Loucy (cell line): Measurements from ENCODE around the gene PRTFDC1.
"Not testable (repeated sequence)": the region's sequence is repeated elsewhere in the genome, so short reads cannot be mapped to it uniquely, and the experiment has no call there.

Experiments used
- H2AFZ ChIP-seq: fragments of 200-600 bp; sonication (generic); 2 replicates; pipeline ENCODE4 v1.6.0; 2016; ENCODE audit warnings: antibody characterized with exemption, mild to moderate bottlenecking, low read length, moderate library complexity
- H3F3A ChIP-seq: fragments of 200-600 bp; 2 replicates; pipeline ENCODE4 v1.6.0; 2016; ENCODE audit warnings: antibody characterized with exemption, low read depth, mild to moderate bottlenecking
- H3K27me3 ChIP-seq: fragments of 200-600 bp; sonication (generic); 2 replicates; pipeline ENCODE4 v1.6.1; 2014; ENCODE audit warnings: low read length, mild to moderate bottlenecking; ENCODE audit not compliant: insufficient read depth, poor library complexity, severe bottlenecking
- H3K36me3 ChIP-seq: fragments of 200-600 bp; sonication (generic); 2 replicates; pipeline ENCODE4 v1.6.1; 2016; ENCODE audit warnings: low read length; ENCODE audit not compliant: insufficient read depth
- H3K4me1 ChIP-seq: fragments of 200-600 bp; sonication (generic); 2 replicates; pipeline ENCODE4 v1.5.1; 2014; ENCODE audit warnings: low read length, mild to moderate bottlenecking; ENCODE audit not compliant: insufficient read depth, poor library complexity, severe bottlenecking
- H3K4me2 ChIP-seq: fragments of 200-600 bp; sonication (generic); 2 replicates; pipeline ENCODE4 v1.6.0; 2014; ENCODE audit warnings: antibody characterized with exemption, low read length, low read depth, mild to moderate bottlenecking; ENCODE audit not compliant: poor library complexity, severe bottlenecking
- H3K4me3 ChIP-seq: fragments of 200-600 bp; sonication (generic); 2 replicates; pipeline ENCODE4 v1.5.1; 2014; ENCODE audit warnings: low read length, mild to moderate bottlenecking, mixed read lengths; ENCODE audit not compliant: poor library complexity, severe bottlenecking
- H3K79me2 ChIP-seq: fragments of 200-600 bp; sonication (generic); 2 replicates; pipeline ENCODE4 v1.6.1; 2014; ENCODE audit warnings: low read length; ENCODE audit not compliant: insufficient read depth
- H3K9ac ChIP-seq: fragments of 200-600 bp; sonication (generic); 2 replicates; pipeline ENCODE4 v1.6.0; 2014; ENCODE audit warnings: mild to moderate bottlenecking, low read depth, low read length, moderate library complexity; ENCODE audit not compliant: poor library complexity, severe bottlenecking
- H3K9me2 ChIP-seq: fragments of 200-600 bp; sonication (generic); replicated peaks from 2 replicates; pipeline ENCODE4 v1.6.1; 2016; ENCODE audit warnings: low read depth, low read length, mixed read lengths
- H3K9me3 ChIP-seq: fragments of 200-600 bp; sonication (generic); 2 replicates; pipeline ENCODE4 v1.6.1; 2014; ENCODE audit warnings: mild to moderate bottlenecking, antibody characterized with exemption, low read length, low read depth; ENCODE audit not compliant: insufficient read depth
- H4K20me1 ChIP-seq: fragments of 200-600 bp; sonication (generic); 2 replicates; pipeline ENCODE4 v1.6.0; 2014; ENCODE audit warnings: antibody characterized with exemption, low read length, mild to moderate bottlenecking; ENCODE audit not compliant: insufficient read depth, poor library complexity, severe bottlenecking
- EZH2phosphoT487 ChIP-seq: fragments of 200-600 bp; IDR thresholded peaks from 2 replicates; pipeline ENCODE4 v1.6.1; 2018; ENCODE audit warnings: antibody characterized with exemption, mild to moderate bottlenecking, moderate library complexity, borderline replicate concordance
- TF ChIP-seq, protein P1 (sequence below): fragments of 200-600 bp; sonication (generic); conservative IDR thresholded peaks from 2 replicates; pipeline ENCODE4 v1.5.1; 2014; ENCODE audit warnings: mild to moderate bottlenecking, antibody characterized with exemption, low read length

Gene PRTFDC1

GRCh38 chr10:24841530-24841929, 110.9 kb downstream of the PRTFDC1 start:
- TF ChIP-seq EZH2phosphoT487: no peak
- TF ChIP-seq, protein P1, sequence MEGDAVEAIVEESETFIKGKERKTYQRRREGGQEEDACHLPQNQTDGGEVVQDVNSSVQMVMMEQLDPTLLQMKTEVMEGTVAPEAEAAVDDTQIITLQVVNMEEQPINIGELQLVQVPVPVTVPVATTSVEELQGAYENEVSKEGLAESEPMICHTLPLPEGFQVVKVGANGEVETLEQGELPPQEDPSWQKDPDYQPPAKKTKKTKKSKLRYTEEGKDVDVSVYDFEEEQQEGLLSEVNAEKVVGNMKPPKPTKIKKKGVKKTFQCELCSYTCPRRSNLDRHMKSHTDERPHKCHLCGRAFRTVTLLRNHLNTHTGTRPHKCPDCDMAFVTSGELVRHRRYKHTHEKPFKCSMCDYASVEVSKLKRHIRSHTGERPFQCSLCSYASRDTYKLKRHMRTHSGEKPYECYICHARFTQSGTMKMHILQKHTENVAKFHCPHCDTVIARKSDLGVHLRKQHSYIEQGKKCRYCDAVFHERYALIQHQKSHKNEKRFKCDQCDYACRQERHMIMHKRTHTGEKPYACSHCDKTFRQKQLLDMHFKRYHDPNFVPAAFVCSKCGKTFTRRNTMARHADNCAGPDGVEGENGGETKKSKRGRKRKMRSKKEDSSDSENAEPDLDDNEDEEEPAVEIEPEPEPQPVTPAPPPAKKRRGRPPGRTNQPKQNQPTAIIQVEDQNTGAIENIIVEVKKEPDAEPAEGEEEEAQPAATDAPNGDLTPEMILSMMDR: no peak
- H3K36me3 ChIP-seq: no peaks in the 10 kb centered on the region
- no peaks in the 10 kb centered on the region for H3K4me1 ChIP-seq
- H3K27me3 ChIP-seq: no peaks in the 10 kb centered on the region
- no peak overlapping the region for H3K4me2 ChIP-seq
- no peak overlapping the region for H2AFZ ChIP-seq
- no peaks in the 10 kb centered on the region for H3K79me2 ChIP-seq
- H3K4me3 ChIP-seq: no peak overlapping the region
- no peak overlapping the region for H3K9ac ChIP-seq
- no peaks in the 10 kb centered on the region for H4K20me1 ChIP-seq
- H3F3A ChIP-seq: no peaks in the 10 kb centered on the region
- no peaks in the 10 kb centered on the region for H3K9me3 ChIP-seq
- H3K9me2 ChIP-seq: no peaks in the 10 kb centered on the region

- H3K27me3 ChIP-seq: no peaks in the 10 kb centered on the region
- no peak overlapping the region for H3K4me2 ChIP-seq
- H3K9me2 ChIP-seq: no peaks in the 10 kb centered on the region
- H4K20me1 ChIP-seq: no peaks in the 10 kb centered on the region
- no peaks in the 10 kb centered on the region for H3K9me3 ChIP-seq
- no peak for TF ChIP-seq EZH2phosphoT487
- TF ChIP-seq, protein P1: no peak
- H3K4me1 ChIP-seq: no peaks in the 10 kb centered on the region
- no peaks in the 10 kb centered on the region for H3F3A ChIP-seq
- H3K4me3 ChIP-seq: no peak overlapping the region
- no peaks in the 10 kb centered on the region for H3K36me3 ChIP-seq
- H3K9ac ChIP-seq: no peak overlapping the region
- H3K79me2 ChIP-seq: no peaks in the 10 kb centered on the region
- H2AFZ ChIP-seq: no peak overlapping the region
Observed at GRCh38 chr10:24840784-24841183, 111.6 kb downstream of the PRTFDC1 start.

DNA sequence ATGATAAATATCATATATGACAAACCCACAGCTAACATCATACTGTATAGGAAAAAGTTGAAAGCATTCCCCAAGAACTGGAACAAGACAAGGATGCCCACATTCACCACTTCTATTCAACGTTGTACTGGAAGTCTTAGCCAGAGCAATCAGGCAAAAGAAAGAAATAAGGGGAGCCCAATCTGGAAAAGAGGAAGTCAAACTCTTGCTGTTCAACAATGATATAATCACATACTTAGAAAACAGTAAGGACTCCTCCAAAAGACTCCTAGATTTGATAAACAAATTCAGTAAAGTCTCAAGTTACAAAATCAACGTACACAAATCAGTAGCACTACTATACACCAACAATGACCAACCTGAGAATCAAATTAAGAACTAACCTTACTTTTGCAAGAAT, 114.6 kb downstream of the PRTFDC1 start:
- H3K36me3 ChIP-seq, H3K4me1 ChIP-seq, H3F3A ChIP-seq, H3K9ac ChIP-seq, H3K4me3 ChIP-seq, H3K79me2 ChIP-seq, H3K4me2 ChIP-seq, H3K9me3 ChIP-seq, H4K20me1 ChIP-seq, H2AFZ ChIP-seq, H3K9me2 ChIP-seq, H3K27me3 ChIP-seq: not testable (repeated sequence)

DNA sequence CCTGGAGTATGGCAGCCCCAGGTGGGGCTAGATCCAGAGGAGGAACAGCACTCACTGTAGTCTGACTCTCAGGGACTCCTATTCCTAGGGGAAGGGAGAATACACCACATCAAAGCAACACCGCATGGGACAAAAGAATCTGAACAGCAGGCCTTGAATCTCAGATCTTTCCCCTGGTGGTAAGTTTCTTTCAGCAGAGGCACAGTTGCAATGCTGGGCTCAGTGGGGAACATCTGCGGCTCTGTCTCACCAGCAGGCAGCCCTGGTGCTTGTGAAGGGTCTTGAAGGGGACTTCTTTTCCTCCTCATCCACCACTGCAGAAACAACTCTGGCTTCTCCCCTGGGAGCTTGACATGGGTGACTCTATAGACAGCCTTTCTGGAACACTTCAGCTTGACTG, 117.5 kb downstream of the PRTFDC1 start:
- Histone ChIP-seq H3K36me3 (no peaks in the 10 kb centered on the region), H3K4me3 (no peak overlapping the region), H2AFZ (no peak overlapping the region), H3K9me3 (no peaks in the 10 kb centered on the region), H4K20me1 (no peaks in the 10 kb centered on the region), H3K4me2 (no peak overlapping the region), H3K9me2 (no peaks in the 10 kb centered on the region), H3F3A (no peaks in the 10 kb centered on the region), H3K9ac (no peak overlapping the region), H3K4me1 (no peaks in the 10 kb centered on the region), H3K79me2 (no peaks in the 10 kb centered on the region), H3K27me3 (no peaks in the 10 kb centered on the region)
- TF ChIP-seq, protein P1: no peak
- no peak for TF ChIP-seq EZH2phosphoT487
